ENCODE measurements around the gene KRTAP9-6. TPM values are rescaled to one million over a fixed set of nuclear protein-coding genes. Genes with fewer than 3 reads are reported as not detected.
"Not testable (repeated sequence)": the region's sequence is repeated elsewhere in the genome, so short reads cannot be mapped to it uniquely, and the experiment has no call there.

The KRTAP9-6 gene
- total and polyA plus RNA-seq, 9 of the 15 experiments (the other 6 are each of a cell fraction or from before 2014, with no cell fraction given): not detected

GRCh38 chr17:41237949-41238437, 27.2 kb upstream of the KRTAP9-6 start, which contains the start of gene KRTAP9-8:
Gene KRTAP9-8 (plus strand): TSS chr17:41237999. CDS start chr17:41238052, 53 bp downstream.
- H3K4me2 ChIP-seq (ENCODE audit: insufficient read depth, low read length); ATAC-seq; CTCF ChIA-PET (ENCODE audit: low intra/inter-chr PET ratio); H3K27ac ChIP-seq (ENCODE audit: extremely low read depth, low read depth, low read length); BruUV-seq (replicated peaks); FAIRE-seq; POLR2A ChIA-PET; H3K79me2 ChIP-seq (ENCODE audit: control insufficient read depth, insufficient read depth, low read length); H3K27me3 ChIP-seq (ENCODE audit: control insufficient read depth in 2 of 2, insufficient read depth in 2 of 2, low read length in 2 of 2); in situ Hi-C loops (cut with MboI); H3K9me1 ChIP-seq (ENCODE audit: control insufficient read depth, insufficient read depth, low read length); H3K9me3 ChIP-seq (replicated peaks; ENCODE audit: control insufficient read depth, insufficient read depth, low read depth, low read length); H3K36me3 ChIP-seq (ENCODE audit: control insufficient read depth, insufficient read depth, low read length); H3K4me3 ChIP-seq; H4K20me1 ChIP-seq (replicated peaks; ENCODE audit: control insufficient read depth, insufficient read depth, low read length); DNase-seq (ENCODE audit: extremely low read depth in 1 of 4, low spot score in 3 of 4); H2AFZ ChIP-seq (ENCODE audit: low read depth, low read length); H3K9ac ChIP-seq (ENCODE audit: insufficient read depth in 1 of 2, low read depth in 2 of 2, low read length in 2 of 2); H3K4me1 ChIP-seq (replicated peaks in 1 of 2; ENCODE audit: control insufficient read depth in 2 of 2, insufficient read depth in 2 of 2, low read length in 2 of 2); intact Hi-C loops (cut with micrococcal nuclease): not testable (repeated sequence)
- 0% methylated on average over 2 of the region's 3 CpGs for WGBS (ENCODE audit: insufficient coverage, low coverage, missing lambda C conversion rate)

GRCh38 chr17:41246995-41247787, 18.0 kb upstream of the KRTAP9-6 start:
- H3K27me3 ChIP-seq (ENCODE audit: control insufficient read depth in 2 of 2, insufficient read depth in 2 of 2, low read length in 2 of 2); FAIRE-seq; H3K79me2 ChIP-seq (ENCODE audit: control insufficient read depth, insufficient read depth, low read length); DNase-seq (ENCODE audit: extremely low read depth in 1 of 4, low spot score in 3 of 4); ATAC-seq; intact Hi-C loops (cut with micrococcal nuclease); H3K9ac ChIP-seq (ENCODE audit: insufficient read depth in 1 of 2, low read depth in 2 of 2, low read length in 2 of 2); H4K20me1 ChIP-seq (replicated peaks; ENCODE audit: control insufficient read depth, insufficient read depth, low read length); H3K4me2 ChIP-seq (ENCODE audit: insufficient read depth, low read length); POLR2A ChIA-PET; H3K27ac ChIP-seq (ENCODE audit: extremely low read depth, low read depth, low read length); BruUV-seq (replicated peaks); CTCF ChIA-PET (ENCODE audit: low intra/inter-chr PET ratio); in situ Hi-C loops (cut with MboI); H3K9me1 ChIP-seq (ENCODE audit: control insufficient read depth, insufficient read depth, low read length); H2AFZ ChIP-seq (ENCODE audit: low read depth, low read length); H3K9me3 ChIP-seq (replicated peaks; ENCODE audit: control insufficient read depth, insufficient read depth, low read depth, low read length); H3K4me1 ChIP-seq (replicated peaks in 1 of 2; ENCODE audit: control insufficient read depth in 2 of 2, insufficient read depth in 2 of 2, low read length in 2 of 2); H3K4me3 ChIP-seq; H3K36me3 ChIP-seq (ENCODE audit: control insufficient read depth, insufficient read depth, low read length): not testable (repeated sequence)
- WGBS (ENCODE audit: insufficient coverage, low coverage, missing lambda C conversion rate): 0% methylated on average over 2 of the region's 2 CpGs
- peak; percentile 82 for TF ChIP-seq ZNF512 (tag; IDR thresholded peaks at IDR 0.05)

GRCh38 chr17:41249637-41250240, 15.4 kb upstream of the KRTAP9-6 start, which contains the start of gene KRTAP9-4:
Gene KRTAP9-4 (plus strand): TSS chr17:41249687. CDS start chr17:41249721, 34 bp downstream.
- in situ Hi-C loops (cut with MboI); ATAC-seq; POLR2A ChIA-PET; H3K27ac ChIP-seq (ENCODE audit: extremely low read depth, low read depth, low read length); H3K9me1 ChIP-seq (ENCODE audit: control insufficient read depth, insufficient read depth, low read length); H3K9ac ChIP-seq (ENCODE audit: insufficient read depth in 1 of 2, low read depth in 2 of 2, low read length in 2 of 2); H3K9me3 ChIP-seq (replicated peaks; ENCODE audit: control insufficient read depth, insufficient read depth, low read depth, low read length); FAIRE-seq; BruUV-seq (replicated peaks); H3K4me3 ChIP-seq; H3K36me3 ChIP-seq (ENCODE audit: control insufficient read depth, insufficient read depth, low read length); H3K4me2 ChIP-seq (ENCODE audit: insufficient read depth, low read length); DNase-seq (ENCODE audit: extremely low read depth in 1 of 4, low spot score in 3 of 4); H3K4me1 ChIP-seq (replicated peaks in 1 of 2; ENCODE audit: control insufficient read depth in 2 of 2, insufficient read depth in 2 of 2, low read length in 2 of 2); H3K79me2 ChIP-seq (ENCODE audit: control insufficient read depth, insufficient read depth, low read length); intact Hi-C loops (cut with micrococcal nuclease); H2AFZ ChIP-seq (ENCODE audit: low read depth, low read length); H4K20me1 ChIP-seq (replicated peaks; ENCODE audit: control insufficient read depth, insufficient read depth, low read length); CTCF ChIA-PET (ENCODE audit: low intra/inter-chr PET ratio); H3K27me3 ChIP-seq (ENCODE audit: control insufficient read depth in 2 of 2, insufficient read depth in 2 of 2, low read length in 2 of 2): not testable (repeated sequence)
- WGBS (ENCODE audit: insufficient coverage, low coverage, missing lambda C conversion rate): 0% methylated on average over 2 of the region's 2 CpGs
